Measurements from ENCODE around the gene APOA5.
A peak's percentile ranks its signal among the peaks of the same experiment; 100 is the strongest.
"Not testable (repeated sequence)": the region's sequence is repeated elsewhere in the genome, so short reads cannot be mapped to it uniquely, and the experiment has no call there.

Gene APOA5

DNA sequence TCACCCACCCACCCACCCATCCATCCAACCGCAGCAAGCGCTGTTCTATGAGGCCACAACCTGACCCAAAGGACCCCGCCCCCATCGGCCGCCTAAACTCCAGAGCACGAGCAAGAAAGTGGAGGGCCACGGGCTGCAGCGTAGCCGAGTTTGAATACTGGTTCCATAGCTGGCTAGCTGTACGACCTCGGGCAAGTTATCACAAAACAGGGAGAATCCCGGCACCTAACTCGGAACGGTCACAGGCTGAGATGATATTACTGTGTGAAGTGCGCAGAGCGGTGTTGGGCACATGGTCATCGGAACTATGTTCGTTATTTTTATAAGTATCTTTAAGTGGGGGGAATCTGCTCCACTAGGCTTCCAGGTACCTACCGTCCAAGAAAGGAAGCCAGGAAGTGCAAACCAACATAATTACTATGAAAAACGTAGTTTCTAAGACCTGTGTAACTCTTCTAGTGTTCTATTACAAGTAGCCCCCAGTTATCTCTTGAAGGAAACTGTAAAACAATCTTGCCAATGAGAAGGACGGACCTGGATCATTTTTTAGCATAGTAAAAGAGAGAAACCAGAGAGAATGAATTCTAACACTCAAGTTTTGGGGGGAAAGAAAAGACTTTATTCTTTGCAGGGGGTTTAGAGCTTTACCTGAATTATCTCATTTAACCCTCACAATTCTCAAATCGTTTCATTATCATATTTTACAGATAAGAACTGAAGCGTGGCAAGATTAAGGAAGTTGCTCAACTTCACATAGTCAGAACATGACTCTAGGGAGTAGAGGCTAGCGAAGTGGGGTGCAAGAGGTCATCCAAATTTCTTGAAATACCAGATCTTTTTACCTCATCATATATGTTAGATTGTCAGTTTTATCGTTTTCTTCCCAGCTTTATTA lies 18.2 kb downstream of the APOA5 start:
- DNase-seq (ENCODE audit: low spot score) = no peak

DNA sequence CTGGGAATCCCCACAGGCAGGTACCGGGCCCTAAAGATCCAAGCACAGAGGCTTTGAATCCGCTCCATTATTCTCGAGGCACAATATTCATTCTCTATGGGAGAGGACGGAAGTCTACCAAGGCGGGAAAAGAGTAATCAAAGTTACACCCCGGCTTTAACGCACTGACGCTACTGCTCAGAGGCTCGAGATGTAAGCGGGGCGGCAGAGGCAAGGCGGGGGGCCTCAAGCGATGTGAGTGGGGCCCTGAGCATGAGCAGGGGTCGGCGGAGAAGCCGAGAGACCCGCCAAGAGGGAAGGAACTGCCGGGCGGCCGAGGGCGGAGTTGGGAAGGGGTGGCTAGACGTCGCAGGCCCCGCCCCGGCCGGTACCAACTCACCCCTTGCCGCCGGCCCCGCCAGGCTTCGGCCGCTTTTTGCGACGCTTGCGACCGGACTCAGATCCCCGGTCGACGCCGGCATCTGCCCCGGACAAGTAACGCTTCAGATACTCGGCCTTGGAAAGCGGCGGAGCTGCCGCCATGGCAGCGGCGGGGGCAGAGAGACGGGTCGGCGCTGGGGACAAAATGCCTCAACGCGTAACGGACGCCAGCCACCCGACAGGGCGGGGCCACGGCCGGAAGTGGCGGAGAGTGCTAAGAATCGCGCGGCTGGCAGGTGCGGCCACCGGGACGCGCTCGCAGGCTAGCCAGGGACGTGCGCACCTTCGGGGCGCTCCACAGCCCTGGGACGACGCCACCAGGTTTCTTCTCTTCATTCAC lies 19.1 kb downstream of the APOA5 start, which contains the start of gene BUD13:
TSS of gene BUD13 (minus strand) at position 545 of the 760 bp plus-strand sequence. CDS start at position 522, 23 bp downstream.
- DNase-seq (ENCODE audit: low spot score) = peak; percentile 91

GRCh38 chr11:116771935-116772334 lies 19.7 kb downstream of the APOA5 start:
- DNase-seq (ENCODE audit: low spot score) = no peak

DNA sequence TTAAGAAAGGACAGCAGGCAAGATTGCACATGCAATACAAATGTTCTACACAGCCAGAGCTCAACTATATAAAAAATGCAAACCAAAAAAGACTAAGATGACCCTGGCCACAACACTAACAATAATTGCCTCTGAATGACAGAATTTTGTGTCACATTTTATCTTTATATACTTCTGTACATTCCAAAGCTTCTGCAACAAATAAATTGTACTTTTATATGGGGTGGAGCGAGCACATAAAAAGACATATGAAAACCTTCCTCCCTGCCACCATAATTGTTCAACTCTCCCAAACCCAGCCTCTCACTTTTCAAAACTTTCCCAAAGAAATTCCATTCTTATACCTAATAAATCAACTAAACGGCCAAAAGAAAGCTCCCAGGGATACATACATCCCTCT lies 29.5 kb downstream of the APOA5 start:
- DNase-seq (ENCODE audit: low spot score) = no peak

DNA sequence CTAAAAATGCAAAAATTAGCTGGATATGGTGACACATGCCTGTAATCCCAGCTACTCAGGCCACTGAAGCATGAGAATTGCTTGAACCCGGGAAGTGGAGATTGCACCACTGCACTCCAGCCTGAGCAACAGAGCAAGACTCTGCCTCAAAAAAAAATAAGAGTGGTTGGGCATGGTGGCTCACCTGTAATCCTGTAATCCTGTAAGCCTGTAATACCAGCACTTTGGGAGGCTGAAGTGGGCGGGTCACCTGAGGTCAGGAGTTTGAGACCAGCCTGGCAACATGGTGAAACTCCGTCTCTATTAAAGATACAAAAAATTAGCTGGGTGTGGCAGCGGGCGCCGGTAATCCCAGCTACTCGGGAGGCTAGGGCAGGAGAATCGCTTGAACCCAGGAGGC lies 35.6 kb downstream of the APOA5 start:
- DNase-seq (ENCODE audit: low spot score) = not testable (repeated sequence)

DNA sequence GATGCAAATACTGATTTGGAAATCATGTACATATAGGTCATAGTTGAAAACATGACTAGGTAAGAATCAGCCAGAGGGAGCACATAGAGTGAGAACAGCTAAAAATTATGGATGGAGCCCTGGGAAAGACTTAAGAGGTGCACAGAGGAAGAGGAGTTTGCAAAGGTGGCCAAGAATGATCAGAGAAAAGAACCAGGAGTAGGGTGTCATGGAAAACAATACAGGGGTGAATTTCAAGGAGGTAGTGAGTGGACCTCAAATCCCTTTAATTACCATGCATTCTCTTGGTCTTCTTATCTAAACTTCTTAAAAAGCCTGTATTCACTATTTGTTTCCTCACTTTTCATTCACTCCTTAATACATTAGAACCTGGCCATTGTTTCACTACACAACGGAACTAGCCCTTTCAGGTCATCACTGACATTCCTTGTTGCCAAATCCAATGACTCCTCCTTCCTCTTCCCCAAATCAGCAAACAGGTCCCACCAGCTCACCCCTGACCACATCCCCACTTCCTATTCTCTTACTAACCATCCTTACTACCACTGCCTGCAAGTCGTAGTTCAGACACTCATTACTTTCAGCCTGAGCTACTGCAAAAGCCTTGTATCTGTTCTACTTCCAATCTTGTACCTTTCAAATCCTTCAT lies 41.5 kb downstream of the APOA5 start:
- DNase-seq (ENCODE audit: low spot score) = no peak

DNA sequence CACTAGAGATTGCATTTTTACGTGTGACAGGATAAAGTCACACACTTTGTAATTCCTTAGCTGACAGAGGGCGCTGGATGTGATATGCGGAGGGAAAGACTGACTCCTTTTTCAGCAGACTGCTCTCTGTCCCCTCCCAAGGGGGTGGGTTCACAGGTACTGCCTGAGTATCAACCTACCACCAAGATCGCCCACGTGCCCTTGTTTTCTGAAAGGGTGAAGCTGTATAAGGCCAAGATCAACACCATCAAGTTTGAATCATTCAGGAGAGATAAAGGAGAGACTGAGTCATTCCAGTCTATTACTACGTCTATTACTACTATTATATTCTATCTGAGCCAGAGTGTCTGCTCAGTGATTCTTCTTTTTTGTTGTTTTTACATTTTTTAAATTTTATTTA lies 49.6 kb downstream of the APOA5 start:
- DNase-seq (ENCODE audit: low spot score) = no peak

DNA sequence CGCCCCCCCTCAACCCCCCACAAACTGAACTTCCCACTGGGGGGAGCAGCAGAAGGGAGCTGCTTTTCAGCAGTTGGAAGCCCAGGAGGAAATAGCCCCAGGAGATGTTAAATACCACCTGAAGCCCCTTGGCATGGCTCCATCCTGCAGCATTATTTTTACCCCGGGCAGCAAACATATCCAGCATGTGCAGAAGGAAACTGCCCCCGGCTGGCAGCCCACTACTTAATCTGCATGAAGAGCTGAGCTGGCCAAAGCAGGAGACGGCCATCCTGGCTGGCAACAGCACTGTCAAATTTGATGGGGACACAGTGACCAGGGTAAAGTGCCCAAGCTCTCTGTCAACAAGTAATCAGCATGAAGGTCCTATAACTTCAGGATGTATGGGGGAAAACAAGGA lies 50.9 kb downstream of the APOA5 start:
- no peak for DNase-seq (ENCODE audit: low spot score)
